Measurements from ENCODE around the gene RPL31.

Gene RPL31

GRCh38 chr2:100968146-100969145, 33.6 kb upstream of the RPL31 start:
- H3K27ac Mint-ChIP-seq: no peak overlapping the region
- peaks cover 9% of the 10 kb centered on the region for H3K4me1 Mint-ChIP-seq
- peaks cover 8% of the 10 kb centered on the region for H3K27me3 Mint-ChIP-seq (ENCODE audit: low read depth, poor library complexity)

GRCh38 chr2:100969998-100970397, 32.1 kb upstream of the RPL31 start:
- DNase-seq: no peak
- no peak overlapping the region for H3K4me3 Mint-ChIP-seq
- no peaks in the 10 kb centered on the region for H3K36me3 Mint-ChIP-seq (ENCODE audit: low read depth)
- no peaks in the 10 kb centered on the region for H3K9me3 Mint-ChIP-seq
- peaks cover 16% of the 10 kb centered on the region for H3K27me3 Mint-ChIP-seq (ENCODE audit: low read depth, poor library complexity)
- no peak overlapping the region for H3K27ac Mint-ChIP-seq
- H3K4me1 Mint-ChIP-seq: no peaks in the 10 kb centered on the region
- TF ChIP-seq, protein P1, sequence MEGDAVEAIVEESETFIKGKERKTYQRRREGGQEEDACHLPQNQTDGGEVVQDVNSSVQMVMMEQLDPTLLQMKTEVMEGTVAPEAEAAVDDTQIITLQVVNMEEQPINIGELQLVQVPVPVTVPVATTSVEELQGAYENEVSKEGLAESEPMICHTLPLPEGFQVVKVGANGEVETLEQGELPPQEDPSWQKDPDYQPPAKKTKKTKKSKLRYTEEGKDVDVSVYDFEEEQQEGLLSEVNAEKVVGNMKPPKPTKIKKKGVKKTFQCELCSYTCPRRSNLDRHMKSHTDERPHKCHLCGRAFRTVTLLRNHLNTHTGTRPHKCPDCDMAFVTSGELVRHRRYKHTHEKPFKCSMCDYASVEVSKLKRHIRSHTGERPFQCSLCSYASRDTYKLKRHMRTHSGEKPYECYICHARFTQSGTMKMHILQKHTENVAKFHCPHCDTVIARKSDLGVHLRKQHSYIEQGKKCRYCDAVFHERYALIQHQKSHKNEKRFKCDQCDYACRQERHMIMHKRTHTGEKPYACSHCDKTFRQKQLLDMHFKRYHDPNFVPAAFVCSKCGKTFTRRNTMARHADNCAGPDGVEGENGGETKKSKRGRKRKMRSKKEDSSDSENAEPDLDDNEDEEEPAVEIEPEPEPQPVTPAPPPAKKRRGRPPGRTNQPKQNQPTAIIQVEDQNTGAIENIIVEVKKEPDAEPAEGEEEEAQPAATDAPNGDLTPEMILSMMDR (IDR thresholded peaks at IDR 0.05): no peak

More at GRCh38 chr2:100968146-100969145, 33.6 kb upstream of the RPL31 start:
- Mint-ChIP-seq H3K4me3 (no peak overlapping the region), H3K36me3 (ENCODE audit: low read depth) (no peaks in the 10 kb centered on the region), H3K9me3 (no peaks in the 10 kb centered on the region)
- TF ChIP-seq, protein P1 (IDR thresholded peaks at IDR 0.05): no peak
- no peak for DNase-seq

DNA sequence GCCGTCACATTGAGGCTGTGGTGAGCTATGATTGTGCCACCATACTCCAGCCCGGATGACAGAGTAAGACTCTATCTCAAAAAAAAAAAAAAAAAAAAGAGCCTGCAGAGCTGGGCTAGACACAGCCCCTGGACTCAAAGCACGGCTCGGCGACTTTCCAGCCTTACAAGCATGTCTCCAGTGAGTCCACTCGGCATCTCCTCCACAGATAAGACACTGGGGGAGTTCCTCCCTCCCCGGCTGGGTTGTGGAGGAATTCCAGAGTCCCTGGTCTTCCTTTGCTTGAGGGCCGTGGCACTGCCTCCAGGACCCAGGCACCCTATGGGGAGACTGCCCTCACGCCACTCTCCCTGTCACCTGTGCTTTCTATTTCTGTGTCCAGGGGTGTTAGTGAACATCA, 30.9 kb upstream of the RPL31 start:
- H3K4me1 Mint-ChIP-seq: no peaks in the 10 kb centered on the region
- no peaks in the 10 kb centered on the region for H3K9me3 Mint-ChIP-seq
- no peak for DNase-seq
- TF ChIP-seq, protein P1 (IDR thresholded peaks at IDR 0.05): no peak
- H3K4me3 Mint-ChIP-seq: no peak overlapping the region
- peaks cover 16% of the 10 kb centered on the region for H3K27me3 Mint-ChIP-seq (ENCODE audit: low read depth, poor library complexity)
- H3K27ac Mint-ChIP-seq: no peak overlapping the region
- no peaks in the 10 kb centered on the region for H3K36me3 Mint-ChIP-seq (ENCODE audit: low read depth)

DNA sequence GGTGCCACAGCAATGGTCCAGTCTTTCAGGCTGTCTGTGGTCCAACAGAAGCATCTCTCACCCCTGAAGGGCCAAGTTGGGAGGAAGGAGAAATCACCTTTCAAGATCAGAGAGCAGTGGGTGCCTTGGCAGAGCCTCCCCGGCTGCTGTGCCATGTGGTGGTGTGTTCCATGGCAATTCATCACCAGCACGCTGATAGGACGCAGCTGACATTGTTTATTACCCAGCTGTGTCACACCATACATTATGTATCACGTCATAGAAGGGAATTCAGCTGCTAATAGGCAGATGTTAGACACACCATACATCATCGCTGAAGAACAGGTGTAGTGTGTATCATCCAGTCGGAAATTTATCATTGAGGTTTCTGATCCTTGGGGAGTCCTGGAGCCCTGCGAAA, 29.6 kb upstream of the RPL31 start:
- Mint-ChIP-seq H3K4me1 (peaks cover 12% of the 10 kb centered on the region), H3K36me3 (ENCODE audit: low read depth) (no peaks in the 10 kb centered on the region), H3K4me3 (no peak overlapping the region), H3K27ac (no peak overlapping the region), H3K27me3 (ENCODE audit: low read depth, poor library complexity) (peaks cover 18% of the 10 kb centered on the region), H3K9me3 (no peaks in the 10 kb centered on the region)
- TF ChIP-seq, protein P1 (IDR thresholded peaks at IDR 0.05): no peak
- no peak for DNase-seq

- no peak for DNase-seq
- H3K4me1 Mint-ChIP-seq: peaks cover 29% of the 10 kb centered on the region
- no peaks in the 10 kb centered on the region for H3K9me3 Mint-ChIP-seq
- H3K36me3 Mint-ChIP-seq (ENCODE audit: low read depth): no peaks in the 10 kb centered on the region
- TF ChIP-seq, protein P1 (IDR thresholded peaks at IDR 0.05): no peak
- no peak overlapping the region for H3K4me3 Mint-ChIP-seq
- H3K27ac Mint-ChIP-seq: no peak overlapping the region
- H3K27me3 Mint-ChIP-seq (ENCODE audit: low read depth, poor library complexity): peaks cover 18% of the 10 kb centered on the region
Observed at GRCh38 chr2:100974712-100975520, 27.2 kb upstream of the RPL31 start.
